Esophagus squamous epithelium (tissue), 5 donors: Measurements from ENCODE around the gene RUNDC3A. TPM values are rescaled to one million over a fixed set of nuclear protein-coding genes. Genes with fewer than 3 reads are reported as not detected.

Source experiments
- DNase-seq: peaks from one replicate; lab custom pipeline; 2025; lab: John Stamatoyannopoulos, UW
- H3K27ac ChIP-seq, 4 donors: fragments of 200-600 bp; sonication (generic); one replicate each; pipeline ENCODE4 v1.5.1; 2016 to 2019; ENCODE audit warnings: mild to moderate bottlenecking in 1 of 4
- H3K27me3 ChIP-seq, 4 donors: fragments of 200-600 bp; sonication (generic); 1 replicate in 3 of 4; 2 replicates in 1 of 4; pipeline versions ENCODE4 v1.5.1 to v1.6.0; 2017 to 2021; ENCODE audit warnings: antibody characterized with exemption in 1 of 4
- H3K36me3 ChIP-seq, 3 donors: fragments of 200-600 bp; sonication (generic); one replicate each; pipeline ENCODE4 v1.5.1; 2016 to 2019
- H3K4me1 ChIP-seq, 3 donors: fragments of 200-600 bp; sonication (generic); one replicate each; pipeline ENCODE4 v1.5.1; 2017 to 2019
- H3K4me3 ChIP-seq, 4 donors: fragments of 200-600 bp; sonication (generic); 1 replicate in 3 of 4; 2 replicates in 1 of 4; pipeline ENCODE4 v1.5.1; 2016 to 2019; ENCODE audit warnings: mild to moderate bottlenecking in 2 of 4, moderate library complexity in 1 of 4
- H3K9me3 ChIP-seq, 3 donors: fragments of 200-600 bp; sonication (generic); one replicate each; pipeline ENCODE4 v1.5.1; 2016 to 2019
- CTCF ChIP-seq, 6 experiments: fragments of 450-650 bp in 4 of 6; fragments of 200-600 bp in 2 of 6; sonication (generic) in 2 of 6; IDR thresholded peaks; one replicate each; pipeline ENCODE4 v1.5.1; 2016 to 2019; ENCODE audit warnings: antibody characterized with exemption in 6 of 6, mild to moderate bottlenecking in 4 of 6, moderate library complexity in 4 of 6
- POLR2A ChIP-seq, 4 donors: fragments of 450-650 bp; IDR thresholded peaks; one replicate each; pipeline ENCODE4 v1.6.1; 2017; ENCODE audit warnings: antibody characterized with exemption in 4 of 4, mild to moderate bottlenecking in 4 of 4, moderate library complexity in 3 of 4
- WGBS, 2 donors: methylation state at CpG; one replicate each; pipeline ENCODE4 v1.1.5; 2018; 5-methylcytosine and 5-hydroxymethylcytosine counted together
- intact Hi-C: fragments of 100-400 bp; cut with DNase I; formaldehyde crosslinking; loops from one replicate; pipeline ENCODE4 v1.15.0; 2022
- total RNA-seq, 4 donors: library from RNA; depleted of rRNA; stranded (reverse); fragments of >200 nt; gene quantifications; one replicate each; pipeline ENCODE4 v1.1.0, GENCODE V29; 2016
- donor health status: DM: yes; HTN: yes; CAD: no.

Gene RUNDC3A
- total RNA-seq, 4 donors from 2014 or later, result 0.23 to 1.1 (median 0.81) TPM

- no peak for DNase-seq
- WGBS, 2 donors, result 58% methylated on average over 4 of the region's 5 CpGs; no CpG with 5 or more reads in 1 of the 2 donors
- Histone ChIP-seq H3K36me3 (no peaks in the 10 kb centered on the region), H3K4me1 (peaks cover 21 to 32% (median 24%) of the 10 kb centered on the region in 3 donors), H3K4me3 (no peak overlapping the region), H3K27me3 (peaks cover 0 to 51% (median 0%) of the 10 kb centered on the region in 4 donors), H3K27ac (no peak overlapping the region), H3K9me3 (no peaks in the 10 kb centered on the region)
- TF ChIP-seq CTCF (IDR thresholded peaks at IDR 0.05), result no peak
- no peak for TF ChIP-seq POLR2A (IDR thresholded peaks at IDR 0.05)
- intact Hi-C loops, result no loop called here
Observed at GRCh38 chr17:44309472-44309871, 1.1 kb downstream of the RUNDC3A start.

GRCh38 chr17:44310188-44310587, 1.8 kb downstream of the RUNDC3A start:
- H3K9me3 ChIP-seq, result no peaks in the 10 kb centered on the region
- no peaks in the 10 kb centered on the region for H3K36me3 ChIP-seq
- H3K27me3 ChIP-seq, result peaks cover 0 to 58% (median 0%) of the 10 kb centered on the region in 4 donors
- 85 to 95% methylated on average over 2 of the region's 2 CpGs for WGBS, 2 donors
- no peak for TF ChIP-seq POLR2A (IDR thresholded peaks at IDR 0.05)
- no peak for TF ChIP-seq CTCF (IDR thresholded peaks at IDR 0.05)
- H3K4me3 ChIP-seq, result no peak overlapping the region
- H3K27ac ChIP-seq, result no peak overlapping the region
- H3K4me1 ChIP-seq, result peaks cover 27 to 39% (median 30%) of the 10 kb centered on the region in 3 donors
- intact Hi-C loops, result no loop called here
- DNase-seq, result no peak

GRCh38 chr17:44310609-44311376, 2.4 kb downstream of the RUNDC3A start:
- H3K36me3 ChIP-seq, result no peaks in the 10 kb centered on the region
- H3K4me1 ChIP-seq, result peaks cover 31 to 45% (median 35%) of the 10 kb centered on the region in 3 donors
- no peak overlapping the region for H3K4me3 ChIP-seq
- peaks cover 0 to 58% (median 3%) of the 10 kb centered on the region in 4 donors for H3K27me3 ChIP-seq
- WGBS, 2 donors, result 68 to 95% methylated on average over 7 to 8 of the region's 10 CpGs
- no peaks in the 10 kb centered on the region for H3K9me3 ChIP-seq
- intact Hi-C loops, result no loop called here
- no peak for DNase-seq
- TF ChIP-seq POLR2A (IDR thresholded peaks at IDR 0.05) (no peak), CTCF (IDR thresholded peaks at IDR 0.05) (no peak)
- H3K27ac ChIP-seq, result no peak overlapping the region

GRCh38 chr17:44311562-44312181, 3.3 kb downstream of the RUNDC3A start:
- WGBS, 2 donors, result 86 to 90% methylated on average over 1 of the region's 5 CpGs
- Histone ChIP-seq H3K36me3 (no peaks in the 10 kb centered on the region), H3K4me3 (no peak overlapping the region), H3K9me3 (no peaks in the 10 kb centered on the region), H3K4me1 (peaks cover 35 to 54% (median 39%) of the 10 kb centered on the region in 3 donors), H3K27ac (no peak overlapping the region), H3K27me3 (peaks cover 0 to 62% (median 11%) of the 10 kb centered on the region in 4 donors)
- DNase-seq, result no peak
- intact Hi-C loops, result no loop called here
- TF ChIP-seq CTCF (IDR thresholded peaks at IDR 0.05), result no peak
